ENCODE data around the gene BMP7. TPM values are rescaled to one million over a fixed set of nuclear protein-coding genes. Genes with fewer than 3 reads are reported as not detected.

BMP7 gene
- total and polyA plus RNA-seq, 2 of the 13 experiments (the other 11 are each of a cell fraction or from before 2014, with no cell fraction given): not detected

GRCh38 chr20:57263801-57264792 lies 2.3 kb downstream of the BMP7 start (continued):
- TF ChIP-seq ARID3A (IDR thresholded peaks at IDR 0.05; ENCODE audit: low read depth, low read length) (no peak), ZNF772 (CRISPR knock-in tag; IDR thresholded peaks at IDR 0.05) (no peak), ARNT2 (CRISPR knock-in tag; IDR thresholded peaks at IDR 0.05; ENCODE audit: low read depth) (0 out of 2 replicates have a peak, but pooled peaks have one; percentile 37), ZNF276 (CRISPR knock-in tag; IDR thresholded peaks at IDR 0.05; ENCODE audit: low read depth) (no peak), MEIS2 (CRISPR knock-in tag; IDR thresholded peaks at IDR 0.05) (no peak; the same call in 1 of the 2 replicates), EED (CRISPR knock-in tag; IDR thresholded peaks at IDR 0.05) (no peak), ZNF775 (CRISPR knock-in tag; IDR thresholded peaks at IDR 0.05; ENCODE audit: borderline replicate concordance) (no peak), NR1H2 (CRISPR knock-in tag; IDR thresholded peaks at IDR 0.05; ENCODE audit: borderline replicate concordance, low read depth) (no peak), ZFYVE20 (CRISPR knock-in tag; IDR thresholded peaks at IDR 0.05; ENCODE audit: borderline replicate concordance, low read depth) (no peak), NFE2L1 (CRISPR knock-in tag; IDR thresholded peaks at IDR 0.05; ENCODE audit: borderline replicate concordance) (no peak), ZNF510 (CRISPR knock-in tag; IDR thresholded peaks at IDR 0.05; ENCODE audit: low read depth) (no peak), KLF16 (CRISPR knock-in tag; IDR thresholded peaks at IDR 0.05) (no peak), POLR2A (IDR thresholded peaks at IDR 0.05; ENCODE audit: insufficient read depth in 1 of 2, low read depth in 2 of 2, low read length in 2 of 2) (no peak), ZBTB20 (CRISPR knock-in tag; IDR thresholded peaks at IDR 0.05; ENCODE audit: borderline replicate concordance, low read depth) (no peak), ZNF318 (CRISPR knock-in tag; IDR thresholded peaks at IDR 0.05) (no peak), MXD3 (CRISPR knock-in tag; IDR thresholded peaks at IDR 0.05) (no peak)
